GM21381 (cell line): Measurements from ENCODE around the gene GH1.
"Not testable (repeated sequence)": the region's sequence is repeated elsewhere in the genome, so short reads cannot be mapped to it uniquely, and the experiment has no call there.

Source experiments
- ATAC-seq: cut with Tn5 transposase; IDR thresholded peaks from one replicate; pipeline ENCODE4 v1.9.1; 2021; ENCODE audit warnings: mild to moderate bottlenecking, moderate library complexity; ENCODE audit not compliant: unreplicated experiment

GH1 gene

GRCh38 chr17:63898899-63899798 lies 19.5 kb downstream of the GH1 start:
- ATAC-seq, result not testable (repeated sequence)

GRCh38 chr17:63896524-63897354 lies 21.9 kb downstream of the GH1 start, which contains the start of gene CSH1:
Gene CSH1, minus strand, starts transcription at chr17:63896574. Its CDS starts 63 bp downstream, at chr17:63896511.
- not testable (repeated sequence) for ATAC-seq

- ATAC-seq, result not testable (repeated sequence)
Observed at GRCh38 chr17:63894821-63895220, 23.8 kb downstream of the GH1 start.

- not testable (repeated sequence) for ATAC-seq
Observed at GRCh38 chr17:63894021-63894420, 24.6 kb downstream of the GH1 start.

- ATAC-seq, result not testable (repeated sequence)
Observed at GRCh38 chr17:63892316-63893037, 26.2 kb downstream of the GH1 start.

- ATAC-seq, result not testable (repeated sequence)
Observed at GRCh38 chr17:63889026-63889848, 29.4 kb downstream of the GH1 start.

- not testable (repeated sequence) for ATAC-seq
Observed at GRCh38 chr17:63885119-63885518, 33.5 kb downstream of the GH1 start.

GRCh38 chr17:63882626-63883126 lies 36.0 kb downstream of the GH1 start:
- not testable (repeated sequence) for ATAC-seq

GRCh38 chr17:63881935-63882601 lies 36.6 kb downstream of the GH1 start, which contains the start of gene GH2:
Gene GH2, minus strand, starts transcription at chr17:63881944. Its CDS starts 143 bp downstream, at chr17:63881801.
- no peak for ATAC-seq

GRCh38 chr17:63881337-63881736 lies 37.3 kb downstream of the GH1 start:
- ATAC-seq, result not testable (repeated sequence)

GRCh38 chr17:63880706-63881105 lies 37.9 kb downstream of the GH1 start:
- no peak for ATAC-seq

- not testable (repeated sequence) for ATAC-seq
Observed at GRCh38 chr17:63878413-63878812, 40.2 kb downstream of the GH1 start.

- ATAC-seq, result not testable (repeated sequence)
Observed at GRCh38 chr17:63874693-63875092, 43.9 kb downstream of the GH1 start.

- ATAC-seq, result not testable (repeated sequence)
Observed at GRCh38 chr17:63874061-63874626, 44.5 kb downstream of the GH1 start.

- not testable (repeated sequence) for ATAC-seq
Observed at GRCh38 chr17:63873577-63873976, 45.1 kb downstream of the GH1 start, which contains the start of gene CSH2. Gene CSH2, minus strand, starts transcription at chr17:63873677. Its CDS starts 63 bp downstream, at chr17:63873614.

GRCh38 chr17:63871646-63872365 lies 46.8 kb downstream of the GH1 start:
- not testable (repeated sequence) for ATAC-seq

GRCh38 chr17:63870292-63870665 lies 48.4 kb downstream of the GH1 start:
- not testable (repeated sequence) for ATAC-seq
